Transverse colon (tissue), 4 donors: Measurements from ENCODE around the gene GDNF.

Source experiments
- CTCF ChIP-seq, 5 experiments: fragments of 200-600 bp in 3 of 5; fragments of 450-650 bp in 2 of 5; sonication (generic) in 3 of 5; IDR thresholded peaks; 1 replicate in 2 of 5; 2 replicates in 3 of 5; pipeline ENCODE4 v1.5.1; 2016 to 2017; ENCODE audit warnings: antibody characterized with exemption in 5 of 5, inconsistent platforms in 3 of 5, mild to moderate bottlenecking in 2 of 5, moderate library complexity in 1 of 5
- POLR2A ChIP-seq: fragments of 450-650 bp; IDR thresholded peaks from one replicate; pipeline ENCODE4 v1.6.1; 2016; ENCODE audit warnings: antibody characterized with exemption, mild to moderate bottlenecking, moderate library complexity
- POLR2AphosphoS5 ChIP-seq, 3 donors: sonication (generic); formaldehyde crosslinking; IDR thresholded peaks; one replicate each; pipeline ENCODE4 v1.6.1; 2016; ENCODE audit warnings: antibody characterized with exemption in 3 of 3

- TF ChIP-seq CTCF (IDR thresholded peaks at IDR 0.05) (no peak), POLR2A (no peak), POLR2AphosphoS5 (IDR thresholded peaks at IDR 0.05) (no peak)
Observed at GRCh38 chr5:37825334-37825915, 14.4 kb downstream of the GDNF start.
